Esophagus muscularis mucosa (tissue), 4 donors: ENCODE data around the gene IPCEF1. TPM values are rescaled to one million over a fixed set of nuclear protein-coding genes. Genes with fewer than 3 reads are reported as not detected.

Experiments used
- DNase-seq: peaks from one replicate; pipeline ENCODE4 v3.0.0-alpha.2; 2017; ENCODE audit errors: extremely low spot score
- H3K27ac ChIP-seq, 4 donors: fragments of 200-600 bp; sonication (generic); replicated peaks in 1 of 4; 1 replicate in 3 of 4; 2 replicates in 1 of 4; pipeline ENCODE4 v1.5.1; 2016 to 2019; ENCODE audit warnings: mild to moderate bottlenecking in 1 of 4
- H3K27me3 ChIP-seq, 4 donors: fragments of 200-600 bp; sonication (generic); one replicate each; pipeline versions ENCODE4 v1.5.1 to v1.6.0; 2016 to 2019
- H3K36me3 ChIP-seq, 4 donors: fragments of 200-600 bp; sonication (generic); one replicate each; pipeline ENCODE4 v1.5.1; 2016 to 2019
- H3K4me1 ChIP-seq, 4 donors: fragments of 200-600 bp; sonication (generic); one replicate each; pipeline ENCODE4 v1.5.1; 2016 to 2019
- H3K4me3 ChIP-seq, 4 donors: fragments of 200-600 bp; sonication (generic); 1 replicate in 2 of 4; 2 replicates in 2 of 4; pipeline ENCODE4 v1.5.1; 2016 to 2019; ENCODE audit warnings: mild to moderate bottlenecking in 4 of 4, moderate library complexity in 1 of 4
- H3K9me3 ChIP-seq, 4 donors: fragments of 200-600 bp; sonication (generic); 1 replicate in 3 of 4; 2 replicates in 1 of 4; pipeline ENCODE4 v1.5.1; 2016 to 2019
- EP300 ChIP-seq: sonication (generic); formaldehyde crosslinking; IDR thresholded peaks from one replicate; pipeline ENCODE4 v1.6.1; 2017; ENCODE audit warnings: antibody characterized with exemption
- POLR2A ChIP-seq: fragments of 450-650 bp; IDR thresholded peaks from one replicate; pipeline ENCODE4 v1.6.1; 2017; ENCODE audit warnings: antibody characterized with exemption, moderate library complexity, mild to moderate bottlenecking, low read depth
- POLR2AphosphoS5 ChIP-seq, 2 donors: sonication (generic); formaldehyde crosslinking; IDR thresholded peaks; one replicate each; pipeline ENCODE4 v1.6.1; 2017; ENCODE audit warnings: antibody characterized with exemption in 2 of 2
- WGBS: methylation state at CpG from one replicate; pipeline ENCODE4 v1.1.5; 2018; 5-methylcytosine and 5-hydroxymethylcytosine counted together
- intact Hi-C: fragments of 100-400 bp; cut with DNase I; formaldehyde crosslinking; loops from one replicate; pipeline ENCODE4 v1.15.1; 2023
- total RNA-seq, 4 donors: library from RNA; depleted of rRNA; stranded (reverse); fragments of >200 nt; gene quantifications; one replicate each; pipeline versions ENCODE4 v1.1.0 to v1.2.1, GENCODE V29; 2016
- TF ChIP-seq, protein P1 (sequence below), 3 experiments: fragments of 200-600 bp in 2 of 3; fragments of 450-650 bp in 1 of 3; sonication (generic) in 2 of 3; IDR thresholded peaks; one replicate each; pipeline ENCODE4 v1.5.1; 2017 to 2019; ENCODE audit warnings: antibody characterized with exemption in 3 of 3, mild to moderate bottlenecking in 2 of 3, moderate library complexity in 1 of 3

Gene IPCEF1
- total RNA-seq, 4 donors from 2014 or later = 0.63 to 2.7 (median 1.2) TPM

DNA sequence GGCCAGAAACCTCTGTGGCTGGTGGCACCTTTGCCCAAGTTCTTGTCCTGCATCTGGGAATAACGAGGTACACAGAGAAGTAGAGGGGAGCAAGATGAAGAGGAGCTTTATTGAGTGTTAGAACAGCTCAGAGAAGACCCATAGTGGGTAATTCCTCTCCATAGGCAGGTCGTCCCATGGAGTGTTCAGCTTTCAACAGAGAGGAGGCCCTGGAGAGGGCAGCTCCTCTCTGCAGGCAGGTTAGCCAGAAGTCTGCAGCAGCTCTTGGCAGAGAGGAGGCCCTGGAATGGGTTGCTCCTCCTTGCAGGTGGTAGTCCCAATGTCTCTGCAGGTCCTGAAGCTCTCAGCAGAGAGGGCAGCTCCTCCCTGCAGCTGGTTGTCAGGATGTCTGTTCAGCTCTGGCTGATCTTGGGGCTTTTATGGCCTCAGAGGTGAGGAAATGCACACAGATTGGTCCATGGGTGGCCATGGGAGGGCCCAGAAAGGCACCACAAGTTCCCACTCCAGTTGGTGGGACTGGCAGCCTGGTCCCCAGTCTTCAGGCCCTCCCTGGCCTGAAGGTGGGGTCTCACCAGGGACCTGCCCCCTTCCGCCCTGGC lies 89.0 kb downstream of the IPCEF1 start:
- Histone ChIP-seq H3K9me3 (no peaks in the 10 kb centered on the region), H3K36me3 (no peaks in the 10 kb centered on the region), H3K27ac (no peak overlapping the region), H3K4me1 (no peaks in the 10 kb centered on the region), H3K27me3 (no peaks in the 10 kb centered on the region), H3K4me3 (no peak overlapping the region)
- intact Hi-C loops = no loop called here
- DNase-seq = no peak
- TF ChIP-seq POLR2AphosphoS5 (IDR thresholded peaks at IDR 0.05) (no peak), EP300 (no peak), POLR2A (no peak)
- TF ChIP-seq, protein P1, sequence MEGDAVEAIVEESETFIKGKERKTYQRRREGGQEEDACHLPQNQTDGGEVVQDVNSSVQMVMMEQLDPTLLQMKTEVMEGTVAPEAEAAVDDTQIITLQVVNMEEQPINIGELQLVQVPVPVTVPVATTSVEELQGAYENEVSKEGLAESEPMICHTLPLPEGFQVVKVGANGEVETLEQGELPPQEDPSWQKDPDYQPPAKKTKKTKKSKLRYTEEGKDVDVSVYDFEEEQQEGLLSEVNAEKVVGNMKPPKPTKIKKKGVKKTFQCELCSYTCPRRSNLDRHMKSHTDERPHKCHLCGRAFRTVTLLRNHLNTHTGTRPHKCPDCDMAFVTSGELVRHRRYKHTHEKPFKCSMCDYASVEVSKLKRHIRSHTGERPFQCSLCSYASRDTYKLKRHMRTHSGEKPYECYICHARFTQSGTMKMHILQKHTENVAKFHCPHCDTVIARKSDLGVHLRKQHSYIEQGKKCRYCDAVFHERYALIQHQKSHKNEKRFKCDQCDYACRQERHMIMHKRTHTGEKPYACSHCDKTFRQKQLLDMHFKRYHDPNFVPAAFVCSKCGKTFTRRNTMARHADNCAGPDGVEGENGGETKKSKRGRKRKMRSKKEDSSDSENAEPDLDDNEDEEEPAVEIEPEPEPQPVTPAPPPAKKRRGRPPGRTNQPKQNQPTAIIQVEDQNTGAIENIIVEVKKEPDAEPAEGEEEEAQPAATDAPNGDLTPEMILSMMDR (IDR thresholded peaks at IDR 0.05) = no peak
- WGBS = 88% methylated on average over 3 of the region's 3 CpGs

DNA sequence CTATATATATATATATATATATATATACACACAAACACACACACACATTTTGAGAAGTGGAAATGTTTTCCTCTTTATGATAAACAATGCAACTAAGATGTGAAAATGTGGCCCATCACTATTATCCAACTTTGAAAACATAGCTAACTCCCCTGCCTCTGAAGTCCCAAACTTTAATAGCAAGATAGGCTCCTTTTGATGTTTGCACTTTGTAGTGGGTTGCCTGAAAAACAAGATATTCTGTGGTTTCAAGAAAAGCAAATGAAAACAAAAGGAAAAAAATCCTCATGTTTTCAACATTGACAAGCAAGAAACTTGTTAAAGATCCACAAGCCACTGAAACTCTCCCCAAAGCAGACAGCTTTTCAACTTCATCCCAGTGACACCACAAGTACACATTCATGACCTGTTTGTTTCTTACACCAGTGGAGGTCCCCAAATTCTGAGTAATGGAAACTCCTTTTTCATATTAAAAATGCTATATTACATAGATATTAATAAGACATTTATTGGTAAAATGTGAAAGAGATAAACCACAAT lies 90.0 kb downstream of the IPCEF1 start:
- intact Hi-C loops = no loop called here
- Histone ChIP-seq H3K4me1 (no peaks in the 10 kb centered on the region), H3K27ac (no peak overlapping the region), H3K9me3 (no peaks in the 10 kb centered on the region), H3K36me3 (no peaks in the 10 kb centered on the region), H3K4me3 (no peak overlapping the region), H3K27me3 (no peaks in the 10 kb centered on the region)
- DNase-seq = no peak
- no peak for TF ChIP-seq POLR2A
- no peak for TF ChIP-seq EP300
- TF ChIP-seq POLR2AphosphoS5 (IDR thresholded peaks at IDR 0.05) = no peak
- TF ChIP-seq, protein P1 (IDR thresholded peaks at IDR 0.05) = no peak

DNA sequence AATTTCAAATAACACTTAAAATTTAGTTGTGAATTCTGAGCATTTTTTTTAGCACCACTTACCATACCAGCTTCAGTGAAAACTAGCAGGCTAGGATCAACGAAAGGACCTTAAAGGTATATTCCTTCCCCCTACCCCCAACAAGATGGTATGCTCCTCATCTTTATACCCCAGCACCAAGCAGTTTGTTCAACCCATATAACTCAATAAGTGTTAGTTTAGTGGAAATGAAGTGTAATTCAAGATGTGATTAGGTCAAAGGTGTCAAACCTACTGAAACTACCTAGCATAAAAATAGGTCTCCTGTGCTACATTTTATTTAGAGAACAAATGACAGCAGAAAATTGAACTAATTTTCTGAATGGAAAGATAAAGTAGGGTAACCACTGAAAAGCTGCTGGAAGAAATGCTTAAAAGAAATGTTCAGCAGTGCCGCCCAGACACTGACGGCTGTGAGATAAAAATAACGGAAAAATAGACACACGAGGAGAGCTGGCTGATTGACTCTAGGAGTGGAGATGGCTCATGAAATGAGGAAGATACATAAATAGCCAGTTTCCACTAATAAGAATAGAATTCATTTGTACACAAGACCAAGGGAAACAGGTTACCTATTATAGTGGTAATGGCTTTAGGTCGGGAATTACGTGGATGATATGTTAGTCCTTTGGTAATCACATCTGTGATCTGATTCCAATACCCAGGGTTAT lies 94.8 kb downstream of the IPCEF1 start:
- no peak for TF ChIP-seq EP300
- no peak for TF ChIP-seq POLR2A
- no peak for TF ChIP-seq POLR2AphosphoS5 (IDR thresholded peaks at IDR 0.05)
- TF ChIP-seq, protein P1 (IDR thresholded peaks at IDR 0.05) = no peak
- DNase-seq = no peak
- H3K36me3 ChIP-seq = no peaks in the 10 kb centered on the region
- no peaks in the 10 kb centered on the region for H3K27me3 ChIP-seq
- H3K4me1 ChIP-seq = peaks cover 0 to 2% (median 0%) of the 10 kb centered on the region in 4 donors
- WGBS = 85% methylated on average over 7 of the region's 7 CpGs
- H3K27ac ChIP-seq = no peak overlapping the region
- no peak overlapping the region for H3K4me3 ChIP-seq
- no peaks in the 10 kb centered on the region for H3K9me3 ChIP-seq
- intact Hi-C loops = no loop called here

DNA sequence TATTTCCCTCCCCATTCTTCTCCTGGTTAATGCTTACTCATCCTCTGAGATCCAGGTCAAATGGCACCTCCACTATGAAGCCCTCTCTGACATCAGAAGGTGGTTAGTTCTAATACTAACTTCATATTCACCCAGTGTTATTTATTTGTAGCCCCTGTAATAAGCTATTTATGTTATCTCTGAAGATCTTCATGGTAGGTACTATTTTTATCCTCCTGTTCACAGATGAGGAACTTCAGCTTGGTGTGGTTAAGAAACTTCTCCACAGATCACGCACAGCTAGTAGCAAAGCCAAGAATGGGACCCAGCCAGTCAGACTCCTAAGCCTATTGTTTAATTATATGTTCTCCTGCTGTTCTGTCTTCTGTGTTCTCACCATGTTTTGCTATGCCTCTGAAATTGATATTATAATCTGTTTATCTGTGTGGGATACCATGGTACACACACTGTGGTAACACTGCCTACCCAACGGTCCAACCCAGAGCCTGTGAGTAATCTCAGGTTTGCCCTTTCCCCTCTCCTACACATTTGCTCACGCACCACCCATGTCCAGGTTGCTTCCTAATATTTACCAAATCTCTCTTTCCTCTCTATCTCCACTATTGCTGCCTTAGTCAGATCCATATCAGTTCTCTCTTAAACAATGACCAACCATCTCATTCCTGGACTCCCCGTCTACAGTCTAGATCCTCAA lies 98.4 kb downstream of the IPCEF1 start:
- DNase-seq = no peak
- Histone ChIP-seq H3K9me3 (peaks cover 0 to 9% (median 0%) of the 10 kb centered on the region in 4 donors), H3K4me1 (peaks cover 0 to 2% (median 0%) of the 10 kb centered on the region in 4 donors), H3K27ac (no peak overlapping the region), H3K27me3 (no peaks in the 10 kb centered on the region), H3K36me3 (no peaks in the 10 kb centered on the region), H3K4me3 (no peak overlapping the region)
- intact Hi-C loops = no loop called here
- TF ChIP-seq POLR2AphosphoS5 (IDR thresholded peaks at IDR 0.05) = no peak
- TF ChIP-seq, protein P1 (IDR thresholded peaks at IDR 0.05) = no peak
- no peak for TF ChIP-seq EP300
- no peak for TF ChIP-seq POLR2A
- 82% methylated on average over 4 of the region's 4 CpGs for WGBS
